SU-DHL-6 (cell line): Measurements from ENCODE around the gene FSTL4.

ENCODE experiments used
- H2AFZ ChIP-seq: fragments of 200-600 bp; sonication (generic); 2 replicates; pipeline ENCODE4 v1.6.1; 2014; ENCODE audit warnings: low read depth, mild to moderate bottlenecking, moderate library complexity, mixed read lengths, antibody characterized with exemption, low read length; ENCODE audit not compliant: severe bottlenecking
- H3F3A ChIP-seq: fragments of 200-600 bp; shearing (Covaris generic); 2 replicates; pipeline ENCODE4 v1.6.0; 2016; ENCODE audit warnings: antibody characterized with exemption, mild to moderate bottlenecking; ENCODE audit not compliant: insufficient read depth
- H3K27ac ChIP-seq: fragments of 200-600 bp; sonication (generic); 2 replicates; pipeline ENCODE4 v1.5.1; 2016; ENCODE audit warnings: low read depth, mild to moderate bottlenecking, low read length, moderate library complexity, mixed read lengths
- H3K27me3 ChIP-seq: fragments of 200-600 bp; sonication (generic), shearing (Covaris generic); 2 replicates; pipeline ENCODE4 v1.6.0; 2014; ENCODE audit warnings: mild to moderate bottlenecking, low read length
- H3K36me3 ChIP-seq: fragments of 200-600 bp; sonication (generic); 2 replicates; pipeline ENCODE4 v1.6.1; 2014; ENCODE audit warnings: mild to moderate bottlenecking, low read length, mixed read lengths
- H3K4me2 ChIP-seq: fragments of 300-600, 200-600 bp; shearing (Covaris generic), sonication (generic); 2 replicates; pipeline ENCODE4 v1.6.0; 2014; ENCODE audit warnings: low read length, low read depth, mild to moderate bottlenecking; ENCODE audit not compliant: poor library complexity, severe bottlenecking
- H3K4me3 ChIP-seq: fragments of 200-600 bp; sonication (generic); 2 replicates; pipeline ENCODE4 v1.5.1; 2014; ENCODE audit warnings: antibody characterized with exemption, low read length, mild to moderate bottlenecking, mixed read lengths; ENCODE audit not compliant: insufficient read depth, poor library complexity, severe bottlenecking
- H3K79me2 ChIP-seq: fragments of 200-600 bp; sonication (generic); 2 replicates; pipeline ENCODE4 v1.6.1; 2014; ENCODE audit warnings: mild to moderate bottlenecking, low read length, moderate library complexity; ENCODE audit not compliant: insufficient read depth
- H3K9ac ChIP-seq: fragments of 200-600 bp; sonication (generic); 2 replicates; pipeline ENCODE4 v1.7.0; 2014; ENCODE audit warnings: mild to moderate bottlenecking, low read length
- H3K9me2 ChIP-seq: fragments of 200-600 bp; sonication (generic); replicated peaks from 2 replicates; pipeline ENCODE4 v1.6.1; 2014; ENCODE audit warnings: low read length; ENCODE audit not compliant: insufficient read depth
- H3K9me3 ChIP-seq: fragments of 200-600 bp; sonication (generic); 2 replicates; pipeline ENCODE4 v1.6.1; 2014; ENCODE audit warnings: low read length, mixed read lengths; ENCODE audit not compliant: insufficient read depth
- H4K20me1 ChIP-seq: fragments of 200-600 bp; sonication (generic); 2 replicates; pipeline ENCODE4 v1.6.1; 2014; ENCODE audit warnings: low read depth, mild to moderate bottlenecking, antibody characterized with exemption, low read length, moderate library complexity, mixed read lengths
- EZH2phosphoT487 ChIP-seq: fragments of 200-600 bp; sonication (generic), shearing (Covaris generic); conservative IDR thresholded peaks from 2 replicates; pipeline ENCODE4 v1.6.1; 2018; ENCODE audit warnings: mild to moderate bottlenecking, antibody characterized with exemption, low read length, moderate library complexity, mixed read lengths
- TF ChIP-seq, protein P1 (sequence below): fragments of 200-600 bp; sonication (generic); IDR thresholded peaks from one replicate; pipeline ENCODE4 v1.5.1; 2017; ENCODE audit warnings: antibody characterized with exemption, mild to moderate bottlenecking, low read length, moderate library complexity; ENCODE audit not compliant: insufficient read depth, poor library complexity, severe bottlenecking

FSTL4 gene

DNA sequence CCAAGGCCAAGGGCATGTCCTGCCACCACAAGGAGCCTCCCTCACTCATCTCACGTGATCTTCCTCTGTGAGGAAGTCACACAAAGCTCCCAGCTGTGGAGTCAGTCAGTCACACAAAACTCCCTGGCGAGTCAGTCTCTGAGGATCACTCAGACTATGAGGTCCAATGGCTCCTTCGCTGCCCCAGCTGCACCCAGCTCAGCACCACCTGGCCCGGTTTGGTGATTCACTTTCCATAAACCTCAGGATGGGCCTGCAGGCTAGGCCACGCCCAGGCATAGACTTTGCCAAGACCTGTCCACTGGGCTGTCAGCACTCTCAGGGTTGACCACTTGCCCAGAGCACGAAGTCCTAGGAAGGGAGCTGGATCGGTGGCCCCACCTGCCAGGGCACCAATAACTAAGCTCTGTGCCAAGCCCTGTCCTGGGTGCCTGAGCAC is 326.7 kb downstream of the FSTL4 start:
- no peaks in the 10 kb centered on the region for H3F3A ChIP-seq
- H3K9me3 ChIP-seq = no peaks in the 10 kb centered on the region
- H3K4me2 ChIP-seq = no peak overlapping the region
- H3K79me2 ChIP-seq = no peaks in the 10 kb centered on the region
- no peak overlapping the region for H3K27ac ChIP-seq
- TF ChIP-seq EZH2phosphoT487 = no peak
- TF ChIP-seq, protein P1, sequence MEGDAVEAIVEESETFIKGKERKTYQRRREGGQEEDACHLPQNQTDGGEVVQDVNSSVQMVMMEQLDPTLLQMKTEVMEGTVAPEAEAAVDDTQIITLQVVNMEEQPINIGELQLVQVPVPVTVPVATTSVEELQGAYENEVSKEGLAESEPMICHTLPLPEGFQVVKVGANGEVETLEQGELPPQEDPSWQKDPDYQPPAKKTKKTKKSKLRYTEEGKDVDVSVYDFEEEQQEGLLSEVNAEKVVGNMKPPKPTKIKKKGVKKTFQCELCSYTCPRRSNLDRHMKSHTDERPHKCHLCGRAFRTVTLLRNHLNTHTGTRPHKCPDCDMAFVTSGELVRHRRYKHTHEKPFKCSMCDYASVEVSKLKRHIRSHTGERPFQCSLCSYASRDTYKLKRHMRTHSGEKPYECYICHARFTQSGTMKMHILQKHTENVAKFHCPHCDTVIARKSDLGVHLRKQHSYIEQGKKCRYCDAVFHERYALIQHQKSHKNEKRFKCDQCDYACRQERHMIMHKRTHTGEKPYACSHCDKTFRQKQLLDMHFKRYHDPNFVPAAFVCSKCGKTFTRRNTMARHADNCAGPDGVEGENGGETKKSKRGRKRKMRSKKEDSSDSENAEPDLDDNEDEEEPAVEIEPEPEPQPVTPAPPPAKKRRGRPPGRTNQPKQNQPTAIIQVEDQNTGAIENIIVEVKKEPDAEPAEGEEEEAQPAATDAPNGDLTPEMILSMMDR = no peak
- no peaks in the 10 kb centered on the region for H3K27me3 ChIP-seq
- H3K36me3 ChIP-seq = no peaks in the 10 kb centered on the region
- H2AFZ ChIP-seq = no peak overlapping the region
- H4K20me1 ChIP-seq = no peaks in the 10 kb centered on the region
- H3K9ac ChIP-seq = no peak overlapping the region
- no peaks in the 10 kb centered on the region for H3K9me2 ChIP-seq
- H3K4me3 ChIP-seq = no peak overlapping the region

DNA sequence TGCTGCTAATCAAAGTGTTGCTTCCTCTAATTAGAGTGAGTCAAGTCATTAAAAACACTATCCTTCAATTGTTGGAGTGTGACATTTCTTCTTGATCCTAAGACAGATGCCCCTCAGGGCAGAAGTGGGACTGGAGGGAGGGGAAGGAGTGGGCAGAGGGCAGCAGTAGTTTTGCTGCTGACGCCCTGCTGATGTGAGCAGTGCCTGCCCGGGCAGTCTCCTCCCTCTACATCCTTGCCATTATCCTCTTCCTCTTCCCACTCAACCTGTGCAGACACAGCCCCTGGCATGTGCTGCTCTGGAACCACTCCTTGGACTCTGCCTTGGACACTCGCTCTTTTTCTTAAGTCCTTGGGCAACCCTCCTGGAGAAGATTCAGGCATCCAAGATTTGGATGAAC is 328.0 kb downstream of the FSTL4 start:
- H3K27ac ChIP-seq = no peak overlapping the region
- H3K79me2 ChIP-seq = no peaks in the 10 kb centered on the region
- H3F3A ChIP-seq = no peaks in the 10 kb centered on the region
- H4K20me1 ChIP-seq = no peaks in the 10 kb centered on the region
- no peak overlapping the region for H3K4me2 ChIP-seq
- no peaks in the 10 kb centered on the region for H3K36me3 ChIP-seq
- no peak for TF ChIP-seq EZH2phosphoT487
- TF ChIP-seq, protein P1 = no peak
- no peaks in the 10 kb centered on the region for H3K27me3 ChIP-seq
- H2AFZ ChIP-seq = no peak overlapping the region
- H3K9me2 ChIP-seq = no peaks in the 10 kb centered on the region
- no peaks in the 10 kb centered on the region for H3K9me3 ChIP-seq
- no peak overlapping the region for H3K9ac ChIP-seq
- no peak overlapping the region for H3K4me3 ChIP-seq

DNA sequence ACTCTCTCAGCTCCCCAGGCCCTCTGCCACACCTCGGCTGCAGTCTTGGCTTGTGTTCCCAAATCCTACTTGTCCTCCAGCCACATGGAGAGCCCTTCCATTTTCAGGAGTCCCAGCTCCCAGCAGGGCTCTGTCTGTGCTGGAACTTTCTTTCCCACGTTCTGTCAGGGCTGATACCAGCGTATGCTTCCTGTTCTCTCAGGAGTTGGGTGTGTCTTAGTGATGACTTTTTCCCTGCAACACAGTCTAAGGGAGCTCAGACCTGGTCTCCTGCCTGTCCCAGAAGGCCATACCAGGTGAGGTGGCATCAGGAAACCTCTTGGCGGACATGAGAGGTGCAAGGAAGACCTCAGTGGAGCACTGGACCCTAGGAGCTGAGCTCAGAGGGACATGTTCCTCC is 334.0 kb downstream of the FSTL4 start:
- no peak overlapping the region for H3K4me2 ChIP-seq
- no peaks in the 10 kb centered on the region for H3K9me2 ChIP-seq
- H4K20me1 ChIP-seq = no peaks in the 10 kb centered on the region
- H3K27ac ChIP-seq = no peak overlapping the region
- no peaks in the 10 kb centered on the region for H3K36me3 ChIP-seq
- no peak overlapping the region for H3K4me3 ChIP-seq
- H3F3A ChIP-seq = no peaks in the 10 kb centered on the region
- no peak overlapping the region for H3K9ac ChIP-seq
- no peak for TF ChIP-seq EZH2phosphoT487
- TF ChIP-seq, protein P1 = no peak
- no peaks in the 10 kb centered on the region for H3K79me2 ChIP-seq
- H3K27me3 ChIP-seq = no peaks in the 10 kb centered on the region
- no peak overlapping the region for H2AFZ ChIP-seq
- H3K9me3 ChIP-seq = no peaks in the 10 kb centered on the region
